SK-N-SH (cell line): ENCODE results near the gene CHD9. TPM values are rescaled to one million over a fixed set of nuclear protein-coding genes. Genes with fewer than 3 reads are reported as not detected.
A peak's percentile ranks its signal among the peaks of the same experiment; 100 is the strongest.

Experiments
- CTCF ChIA-PET: fragments of 300-600, 350-600 bp; formaldehyde crosslinking; extraction: SDS; loops from one replicate; lab custom pipeline; 2021; lab: Yijun Ruan, JAX
- POLR2A ChIA-PET: fragments of 350-600 bp; sonication (Branson Sonifier 250); formaldehyde crosslinking; extraction: SDS; loops from one replicate; lab custom pipeline; 2020; ENCODE audit warnings: antibody characterized with exemption, inconsistent platforms; lab: Yijun Ruan, JAX
- DNase-seq: peaks from one replicate; pipeline ENCODE4 v3.0.0; 2012
- H2AFZ ChIP-seq: fragments of 200-600 bp; sonication (generic); 2 replicates; pipeline ENCODE4 v1.8.1; 2016; ENCODE audit warnings: antibody characterized with exemption, mild to moderate bottlenecking, low read depth
- H3F3A ChIP-seq: fragments of 200-600 bp; sonication (generic); replicated peaks from 2 replicates; pipeline ENCODE3; 2016; ENCODE audit warnings: antibody characterized with exemption, mild to moderate bottlenecking; ENCODE audit not compliant: insufficient read depth
- H3K27ac ChIP-seq, 2 experiments: fragments of 200-500 bp in 1 of 2; fragments of 200-600 bp in 1 of 2; sonication (Bioruptor generic) in 1 of 2; sonication (generic), shearing (Covaris generic) in 1 of 2; 2 replicates each; pipeline versions ENCODE4 v1.5.1 to v1.6.1; 2014 to 2016; ENCODE audit warnings: low read depth in 2 of 2, inconsistent platforms in 1 of 2, low read length in 1 of 2, mild to moderate bottlenecking in 1 of 2, mixed read lengths in 1 of 2
- H3K27me3 ChIP-seq: fragments of 200-600 bp; sonication (generic), shearing (Covaris generic); 2 replicates; pipeline ENCODE4 v1.6.1; 2016; ENCODE audit warnings: mixed run types; ENCODE audit not compliant: insufficient read depth
- H3K36me3 ChIP-seq, 2 experiments: fragments of 200-500 bp in 1 of 2; fragments of 200-600 bp in 1 of 2; sonication (Bioruptor generic) in 1 of 2; sonication (generic) in 1 of 2; replicated peaks in 1 of 2; 2 replicates each; pipeline versions ENCODE3 to v1.5.1; 2014 to 2016; ENCODE audit warnings: low read length in 1 of 2, mild to moderate bottlenecking in 1 of 2; ENCODE audit not compliant: insufficient read depth in 2 of 2, control insufficient read depth in 1 of 2
- H3K4me1 ChIP-seq, 2 experiments: fragments of 200-500 bp in 1 of 2; fragments of 200-600 bp in 1 of 2; sonication (Bioruptor generic) in 1 of 2; sonication (generic), shearing (Covaris generic) in 1 of 2; 2 replicates each; pipeline versions ENCODE4 v1.5.1 to v1.6.1; 2014 to 2016; ENCODE audit warnings: low read depth in 1 of 2, low read length in 1 of 2, mixed run types in 1 of 2; ENCODE audit not compliant: insufficient read depth in 2 of 2, control insufficient read depth in 1 of 2
- H3K4me2 ChIP-seq: fragments of 200-600 bp; sonication (generic), shearing (Covaris generic); 2 replicates; pipeline ENCODE4 v1.6.1; 2017; ENCODE audit warnings: mixed run types
- H3K4me3 ChIP-seq, 2 experiments: fragments of 200-500 bp in 1 of 2; fragments of 200-600 bp in 1 of 2; sonication (Bioruptor generic) in 1 of 2; sonication (generic), shearing (Covaris generic) in 1 of 2; 2 replicates each; pipeline versions ENCODE4 v1.5.1 to v1.8.1; 2014 to 2016; ENCODE audit warnings: low read depth in 2 of 2, inconsistent platforms in 1 of 2, low read length in 1 of 2, mild to moderate bottlenecking in 1 of 2, mixed read lengths in 1 of 2, moderate library complexity in 1 of 2
- H3K79me2 ChIP-seq: fragments of 200-600 bp; sonication (generic); 2 replicates; pipeline ENCODE4 v1.8.1; 2017; ENCODE audit warnings: mild to moderate bottlenecking; ENCODE audit not compliant: insufficient read depth
- H3K9ac ChIP-seq: fragments of 200-600 bp; sonication (generic); 2 replicates; pipeline ENCODE4 v1.6.1; 2017; ENCODE audit warnings: mixed run types
- H3K9me2 ChIP-seq: fragments of 200-600 bp; sonication (generic); 2 replicates; pipeline ENCODE4 v1.6.1; 2017; ENCODE audit warnings: mixed run types
- H3K9me3 ChIP-seq: fragments of 200-600 bp; sonication (generic); 2 replicates; pipeline ENCODE4 v1.6.1; 2017; ENCODE audit warnings: mixed run types, mild to moderate bottlenecking, moderate library complexity
- H4K20me1 ChIP-seq: fragments of 200-600 bp; sonication (generic); 2 replicates; pipeline ENCODE4 v1.6.1; 2017; ENCODE audit warnings: mild to moderate bottlenecking, mixed run types; ENCODE audit not compliant: insufficient read depth
- CHD2 ChIP-seq: fragments of 150-350 bp; IDR thresholded peaks from 2 replicates; pipeline ENCODE4 v1.6.1; 2018; ENCODE audit warnings: low read length; ENCODE audit not compliant: partially characterized antibody
- ELF1 ChIP-seq: IDR thresholded peaks from 2 replicates; pipeline ENCODE4 v1.4.0; 2012
- EZH2phosphoT487 ChIP-seq: fragments of 200-600 bp; sonication (generic); IDR thresholded peaks from 2 replicates; pipeline ENCODE4 v1.6.1; 2017; ENCODE audit warnings: low read depth, mixed run types, mild to moderate bottlenecking, antibody characterized with exemption, moderate library complexity, borderline replicate concordance
- GABPA ChIP-seq: IDR thresholded peaks from 2 replicates; pipeline ENCODE4 v1.4.0; 2012; ENCODE audit warnings: low read depth, mild to moderate bottlenecking
- GATA2 ChIP-seq: sonication (generic); formaldehyde crosslinking; IDR thresholded peaks from 2 replicates; pipeline ENCODE4 v1.5.0; 2020; ENCODE audit warnings: mild to moderate bottlenecking, missing genetic modification reagents
- IRF3 ChIP-seq: fragments of 150-350 bp; IDR thresholded peaks from 2 replicates; pipeline ENCODE4 v1.6.1; 2016; ENCODE audit warnings: mild to moderate bottlenecking, low read depth, low read length
- NFIC ChIP-seq: IDR thresholded peaks from 2 replicates; pipeline ENCODE4 v1.4.0; 2012; ENCODE audit warnings: borderline replicate concordance
- NRF1 ChIP-seq: IDR thresholded peaks from 2 replicates; pipeline ENCODE4 v1.6.1; 2012; ENCODE audit warnings: low read depth, mild to moderate bottlenecking, low read length
- PBX3 ChIP-seq: IDR thresholded peaks from 2 replicates; pipeline ENCODE4; 2012
- POLR2AphosphoS5 ChIP-seq: IDR thresholded peaks from 2 replicates; pipeline ENCODE4 v1.6.1; 2012; ENCODE audit warnings: low read depth, low read length
- RCOR1 ChIP-seq: fragments of 150-350 bp; IDR thresholded peaks from 2 replicates; pipeline ENCODE4 v1.6.1; 2017; ENCODE audit warnings: antibody characterized with exemption, low read length
- SIN3A ChIP-seq: IDR thresholded peaks from 2 replicates; pipeline ENCODE4 v1.6.1; 2012; ENCODE audit warnings: low read depth, mild to moderate bottlenecking, low read length, moderate library complexity, borderline replicate concordance
- SMC3 ChIP-seq: IDR thresholded peaks from 2 replicates; pipeline ENCODE4 v1.6.1; 2012; ENCODE audit warnings: low read depth, low read length, improper control_type of control experiment
- TAF1 ChIP-seq: IDR thresholded peaks from 2 replicates; pipeline ENCODE4 v1.6.1; 2012; ENCODE audit warnings: low read depth, mild to moderate bottlenecking, low read length, moderate library complexity, borderline replicate concordance
- TCF12 ChIP-seq: IDR thresholded peaks from 2 replicates; pipeline ENCODE4 v1.4.0; 2012
- TEAD4 ChIP-seq: IDR thresholded peaks from 2 replicates; pipeline ENCODE4 v1.4.0; 2012; ENCODE audit warnings: mild to moderate bottlenecking, borderline replicate concordance; ENCODE audit not compliant: insufficient read depth
- USF1 ChIP-seq: IDR thresholded peaks from 2 replicates; pipeline ENCODE4 v1.4.0; 2012; ENCODE audit warnings: low read depth, borderline replicate concordance
- USF2 ChIP-seq: fragments of 150-350 bp; IDR thresholded peaks from 2 replicates; pipeline ENCODE4 v1.6.1; 2017; ENCODE audit warnings: antibody characterized with exemption, low read length, low read depth, borderline replicate concordance
- YY1 ChIP-seq: IDR thresholded peaks from 2 replicates; pipeline ENCODE4 v1.4.0; 2012; ENCODE audit warnings: low read depth, mild to moderate bottlenecking
- WGBS: methylation state at CpG from one replicate; pipeline ENCODE4 v1.1.6; 2017; ENCODE audit warnings: low lambda C conversion rate; 5-methylcytosine and 5-hydroxymethylcytosine counted together
- polyA plus RNA-seq, 3 experiments: library from polyadenylated mRNA; depleted of rRNA; stranded (reverse); fragments of >200 nt; gene quantifications; 2 replicates each; pipeline ENCODE4 v1.2.3, GENCODE V29; 2012

Gene CHD9
- polyA plus RNA-seq, 1 of the 3 experiments (the other 2 are of a cell fraction): 6.2 TPM

- Histone ChIP-seq H2AFZ (no peak overlapping the region), H3K4me2 (no peak overlapping the region), H3K27me3 (no peaks in the 10 kb centered on the region), H3K9me2 (no peaks in the 10 kb centered on the region), H3K27ac (0 out of 4 replicates have a peak overlapping the region, but pooled peaks of 1 of the 2 experiments have one; percentile 25), H3K4me3 (no peak overlapping the region), H4K20me1 (peaks cover 4% of the 10 kb centered on the region), H3F3A (peaks cover 5% of the 10 kb centered on the region), H3K36me3 (peaks cover 0 to 27% of the 10 kb centered on the region in 2 experiments), H3K9me3 (no peaks in the 10 kb centered on the region), H3K4me1 (no peaks in the 10 kb centered on the region; a peak in 1 of 4 replicates), H3K9ac (no peak overlapping the region), H3K79me2 (peaks cover 69% of the 10 kb centered on the region)
- TF ChIP-seq USF2: no peak
- TF ChIP-seq RCOR1: no peak
- no peak for TF ChIP-seq YY1
- no peak for TF ChIP-seq USF1
- TF ChIP-seq EZH2phosphoT487: no peak
- TF ChIP-seq ELF1: no peak
- no peak for TF ChIP-seq TEAD4
- TF ChIP-seq POLR2AphosphoS5: no peak
- TF ChIP-seq TCF12: no peak
- no peak for TF ChIP-seq IRF3
- no peak for TF ChIP-seq CHD2
- TF ChIP-seq GABPA: no peak
- TF ChIP-seq SMC3: no peak
- no peak for TF ChIP-seq TAF1
- ChIA-PET CTCF (no interaction called here), POLR2A (no interaction called here)
- DNase-seq: peak; percentile 6
- 83% methylated on average over 1 of the region's 1 CpG for WGBS
These were observed 136.6 kb downstream of the CHD9 start for GRCh38 chr16:53191413-53191812.

GRCh38 chr16:53198933-53199332, 144.1 kb downstream of the CHD9 start:
- no peak overlapping the region for H2AFZ ChIP-seq
- H3K4me2 ChIP-seq: no peak overlapping the region
- no peak overlapping the region for H3K27ac ChIP-seq
- H3K4me3 ChIP-seq: no peak overlapping the region
- DNase-seq: no peak
- no peaks in the 10 kb centered on the region for H3K27me3 ChIP-seq
- H3K79me2 ChIP-seq: peaks cover 54% of the 10 kb centered on the region
- no peaks in the 10 kb centered on the region for H3K9me2 ChIP-seq
- H3K4me1 ChIP-seq: no peaks in the 10 kb centered on the region
- ChIA-PET CTCF (no interaction called here), POLR2A (no interaction called here)
- peaks cover 7 to 33% of the 10 kb centered on the region in 2 experiments for H3K36me3 ChIP-seq
- no peak for TF ChIP-seq SIN3A
- TF ChIP-seq NFIC: no peak
- TF ChIP-seq NRF1: no peak
- TF ChIP-seq RCOR1: no peak
- TF ChIP-seq GATA2 (CRISPR knock-in tag): no peak
- no peak for TF ChIP-seq PBX3
- TF ChIP-seq TAF1: no peak
- no peaks in the 10 kb centered on the region for H3K9me3 ChIP-seq
- H3K9ac ChIP-seq: no peak overlapping the region
- H4K20me1 ChIP-seq: peaks cover 10% of the 10 kb centered on the region
- peaks cover 5% of the 10 kb centered on the region for H3F3A ChIP-seq
